A549 (cell line): ENCODE results near the gene TRIM69.

Experiments used
- BHLHE40 ChIP-seq: IDR thresholded peaks from 2 replicates; pipeline ENCODE4 v1.6.1; 2012; ENCODE audit warnings: low read depth, low read length, inconsistent platforms
- CEBPB ChIP-seq, 2 experiments: fragments of >200 bp in 1 of 2; sonication (Bioruptor Twin) in 1 of 2; formaldehyde crosslinking in 1 of 2; IDR thresholded peaks; 2 replicates each; pipeline ENCODE4 v1.6.1; 2012 to 2016
- CTCF ChIP-seq: fragments of >200 bp; sonication (Bioruptor Twin); formaldehyde crosslinking; IDR thresholded peaks from 3 replicates; pipeline ENCODE4 v1.5.1; 2016
- EP300 ChIP-seq, 2 experiments: fragments of >200 bp; sonication (Bioruptor Twin); formaldehyde crosslinking; IDR thresholded peaks; 2 replicates in 1 of 2; 3 replicates in 1 of 2; pipeline ENCODE4 v1.6.1; 2016 to 2017
- JUN ChIP-seq, 2 experiments: fragments of >200 bp; sonication (Bioruptor Twin); formaldehyde crosslinking; IDR thresholded peaks; 2 replicates in 1 of 2; 3 replicates in 1 of 2; pipeline ENCODE4 v1.6.1; 2016 to 2017
- MAZ ChIP-seq: fragments of 150-350 bp; IDR thresholded peaks from 2 replicates; pipeline ENCODE4 v1.6.1; 2014; ENCODE audit warnings: antibody characterized with exemption, low read depth, low read length, borderline replicate concordance
- MYC ChIP-seq: IDR thresholded peaks from 2 replicates; pipeline ENCODE4 v1.6.1; 2012; ENCODE audit warnings: mild to moderate bottlenecking, inconsistent platforms, low read length, improper control_type of control experiment, borderline replicate concordance
- PBX3 ChIP-seq: IDR thresholded peaks from 2 replicates; pipeline ENCODE4 v1.6.1; 2012
- POLR2A ChIP-seq: IDR thresholded peaks from 2 replicates; pipeline ENCODE4 v1.6.1; 2012; ENCODE audit warnings: mild to moderate bottlenecking, low read length
- POLR2AphosphoS2 ChIP-seq: conservative IDR thresholded peaks from 2 replicates; pipeline ENCODE4 v1.6.1; 2012; ENCODE audit warnings: low read length, improper control_type of control experiment, inconsistent platforms
- RAD21 ChIP-seq, 2 experiments: fragments of >200 bp in 1 of 2; sonication (Bioruptor Twin) in 1 of 2; formaldehyde crosslinking in 1 of 2; IDR thresholded peaks in 1 of 2; conservative IDR thresholded peaks in 1 of 2; 2 replicates in 1 of 2; 3 replicates in 1 of 2; pipeline ENCODE4 v1.6.1; 2012 to 2018; ENCODE audit warnings: inconsistent platforms in 1 of 2
- RFX5 ChIP-seq: fragments of 450-650 bp; IDR thresholded peaks from 2 replicates; pipeline ENCODE4 v1.7.1; 2014; ENCODE audit warnings: antibody characterized with exemption, mild to moderate bottlenecking, moderate library complexity
- SMC3 ChIP-seq: fragments of >200 bp; sonication (Bioruptor Twin); formaldehyde crosslinking; IDR thresholded peaks from 3 replicates; pipeline ENCODE4 v1.6.1; 2018; ENCODE audit warnings: inconsistent platforms

GRCh38 chr15:44801797-44802196 lies 65.5 kb downstream of the TRIM69 start:
- TF ChIP-seq CTCF (no peak), MYC (no peak), BHLHE40 (no peak), CEBPB (IDR thresholded peaks at IDR 0.05) (no peak), MAZ (no peak), POLR2AphosphoS2 (no peak), JUN (IDR thresholded peaks at IDR 0.05) (no peak), POLR2A (no peak), RAD21 (conservative IDR thresholded peaks at IDR 0.05 in 1 of 2, IDR thresholded peaks at IDR 0.05 in 1 of 2) (no peak), EP300 (IDR thresholded peaks at IDR 0.05) (no peak), RFX5 (no peak), PBX3 (no peak), SMC3 (no peak)
